HTERT RPE-1 (cell line): ENCODE measurements around the gene ERVH48-1.
"Not testable (repeated sequence)": the region's sequence is repeated elsewhere in the genome, so short reads cannot be mapped to it uniquely, and the experiment has no call there.

ENCODE experiments used
- in situ Hi-C: fragments of 300-500 bp; cut with MboI; formaldehyde crosslinking; loops from 4 replicates; pipeline ENCODE4 v1.14.3; 2020; ENCODE audit warnings: low sequenced_read_pairs

ERVH48-1 gene

GRCh38 chr21:42908484-42908883, 16.9 kb downstream of the ERVH48-1 start:
- in situ Hi-C loops, result not testable (repeated sequence)

DNA sequence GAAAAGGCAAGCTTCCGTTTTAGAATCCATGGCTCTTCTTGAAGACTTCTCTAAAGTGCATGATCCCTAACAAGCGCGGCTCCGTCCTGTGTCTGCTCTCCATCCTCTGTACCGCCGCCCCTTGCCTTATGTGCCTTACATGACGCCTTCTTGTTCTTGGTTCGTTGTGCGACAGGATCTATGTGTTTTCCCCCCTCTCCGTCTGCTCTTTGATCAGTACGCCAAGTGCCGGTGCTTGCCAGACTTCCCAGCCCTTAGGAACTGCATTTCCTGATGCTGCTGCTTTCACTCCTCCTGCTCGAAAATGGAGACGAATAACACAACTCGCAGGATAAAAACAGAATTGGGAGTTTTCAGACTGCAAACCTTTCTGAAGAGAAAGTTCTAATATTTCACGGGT, 19.2 kb downstream of the ERVH48-1 start:
- in situ Hi-C loops, result no loop called here

DNA sequence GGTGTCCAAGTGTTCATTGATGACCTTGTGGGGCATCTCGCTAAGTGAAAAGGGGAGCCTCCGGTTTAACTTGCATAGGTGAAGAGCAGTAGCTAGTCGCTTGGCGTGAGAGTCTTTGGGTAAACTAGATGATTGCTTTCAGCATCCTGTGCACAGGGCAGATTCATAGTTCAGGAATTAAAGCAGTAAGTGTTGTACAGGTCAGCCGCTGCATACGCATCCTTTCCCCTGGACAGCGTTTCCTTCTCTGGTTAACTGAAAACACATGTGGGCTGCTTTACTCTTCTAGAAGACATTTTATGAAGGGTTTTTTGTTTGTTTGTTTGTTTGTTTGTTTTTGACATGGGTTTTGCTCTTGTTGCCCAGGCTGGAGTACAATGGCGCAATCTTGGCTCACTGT, 20.2 kb downstream of the ERVH48-1 start:
- in situ Hi-C loops, result no loop called here

DNA sequence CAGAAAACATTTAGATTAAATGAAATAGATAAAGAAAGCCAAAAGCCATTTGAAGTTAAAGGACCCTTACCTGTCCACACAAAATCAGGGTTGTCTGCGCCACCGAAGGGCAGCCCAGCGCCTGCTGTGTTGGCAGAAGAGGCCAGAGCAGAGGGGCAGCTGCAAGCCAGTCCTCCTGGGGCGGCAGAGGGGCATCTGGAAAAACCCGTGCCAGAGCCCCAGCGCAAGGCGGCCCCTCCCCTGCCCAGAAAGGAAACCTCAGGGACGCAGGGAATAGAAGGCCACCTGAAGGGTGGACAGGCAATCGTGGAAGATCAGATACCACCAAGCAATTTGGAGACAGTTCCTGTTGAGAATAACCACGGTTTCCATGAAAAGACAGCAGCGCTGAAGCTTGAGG, 21.6 kb downstream of the ERVH48-1 start:
- in situ Hi-C loops, result no loop called here

- in situ Hi-C loops, result no loop called here
These were observed 25.0 kb downstream of the ERVH48-1 start for GRCh38 chr21:42900446-42900845.

- in situ Hi-C loops, result no loop called here
These were observed 32.3 kb downstream of the ERVH48-1 start, which contains the start of gene NDUFV3 for GRCh38 chr21:42892931-42893755. NDUFV3 (plus strand) TSS chr21:42893309; CDS start chr21:42893334, 25 bp downstream.

DNA sequence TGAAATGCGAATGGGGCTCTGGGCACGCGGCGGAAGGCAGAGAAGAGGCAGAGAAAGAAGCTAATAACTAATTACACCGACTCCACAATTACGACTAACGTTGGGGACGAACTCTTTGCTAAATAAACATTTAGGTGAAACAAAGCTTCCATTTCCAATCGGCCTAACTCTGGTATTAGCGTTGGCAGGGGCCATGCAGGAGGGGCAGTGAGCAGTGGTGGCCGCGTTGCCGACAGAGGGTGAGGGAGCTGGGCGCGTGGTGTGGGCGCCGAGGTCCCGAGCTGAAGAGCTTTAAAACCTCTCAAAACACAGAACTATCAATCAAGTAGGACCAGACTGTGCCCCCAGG, 32.9 kb downstream of the ERVH48-1 start:
- in situ Hi-C loops, result no loop called here

DNA sequence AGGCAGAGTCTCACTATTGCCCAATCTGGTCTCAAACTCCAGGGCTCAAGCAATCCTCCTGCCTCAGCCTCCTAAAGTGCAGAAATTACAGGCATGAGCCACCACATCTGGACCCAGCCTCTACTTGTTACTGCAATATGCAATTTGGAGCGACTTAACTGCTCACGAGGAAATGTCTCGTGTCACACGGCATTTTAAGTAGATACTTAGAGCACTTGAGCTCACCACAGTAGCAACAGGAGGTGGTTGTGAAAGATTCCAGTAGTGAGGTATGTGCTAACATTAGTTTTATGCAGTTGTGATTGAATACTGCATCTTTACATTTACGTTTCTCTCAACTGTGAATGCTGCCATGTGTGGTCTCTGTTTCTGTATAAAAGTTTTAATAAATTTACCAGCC, 38.1 kb downstream of the ERVH48-1 start:
- in situ Hi-C loops, result no loop called here

DNA sequence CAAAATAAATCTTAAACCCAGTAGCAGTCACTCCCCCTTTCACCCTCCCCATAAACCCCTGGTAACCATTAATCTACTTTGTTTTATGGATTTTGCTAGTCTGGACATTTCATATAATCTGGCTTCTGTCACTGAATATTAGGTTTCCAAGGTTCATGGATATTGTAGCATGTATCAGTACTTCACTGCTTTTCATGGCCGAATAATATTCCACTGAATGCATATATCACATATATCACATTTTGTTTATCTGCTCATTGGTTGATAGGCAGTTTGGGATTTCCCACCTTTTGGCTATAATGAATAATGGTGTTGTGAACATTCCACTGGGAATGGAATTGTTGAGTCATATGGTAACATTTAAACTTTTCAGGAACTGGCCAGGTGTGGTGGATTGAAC, 41.5 kb downstream of the ERVH48-1 start:
- in situ Hi-C loops, result no loop called here

GRCh38 chr21:42880352-42880751, 45.1 kb downstream of the ERVH48-1 start:
- in situ Hi-C loops, result no loop called here

GRCh38 chr21:42878993-42879787, 46.2 kb downstream of the ERVH48-1 start, which contains the start of gene WDR4:
WDR4 (minus strand) TSS chr21:42879539; CDS start chr21:42879495, 44 bp downstream.
- in situ Hi-C loops, result no loop called here

GRCh38 chr21:42878678-42878992, 46.8 kb downstream of the ERVH48-1 start:
- in situ Hi-C loops, result no loop called here

DNA sequence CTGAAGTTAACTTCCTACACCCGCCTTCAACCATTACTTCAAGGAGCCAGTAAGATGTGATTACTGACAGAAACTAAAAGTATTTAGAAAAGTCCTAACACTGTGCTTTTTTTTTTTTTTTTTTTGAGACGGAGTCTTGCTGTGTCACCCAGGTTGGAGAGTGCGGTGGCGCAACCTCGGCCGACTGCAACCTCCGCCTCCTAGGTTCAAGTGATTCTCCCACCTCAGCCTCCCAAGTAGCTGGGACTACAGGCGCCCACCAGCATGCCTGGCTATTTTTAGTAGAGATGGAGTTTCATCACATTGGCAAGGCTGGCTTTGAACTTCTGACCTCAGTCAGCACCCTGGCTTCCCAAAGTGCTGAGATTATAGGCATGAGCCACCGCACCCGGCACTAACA, 49.6 kb downstream of the ERVH48-1 start:
- in situ Hi-C loops, result not testable (repeated sequence)

- in situ Hi-C loops, result no loop called here
These were observed 52.3 kb downstream of the ERVH48-1 start for GRCh38 chr21:42873096-42873495.

DNA sequence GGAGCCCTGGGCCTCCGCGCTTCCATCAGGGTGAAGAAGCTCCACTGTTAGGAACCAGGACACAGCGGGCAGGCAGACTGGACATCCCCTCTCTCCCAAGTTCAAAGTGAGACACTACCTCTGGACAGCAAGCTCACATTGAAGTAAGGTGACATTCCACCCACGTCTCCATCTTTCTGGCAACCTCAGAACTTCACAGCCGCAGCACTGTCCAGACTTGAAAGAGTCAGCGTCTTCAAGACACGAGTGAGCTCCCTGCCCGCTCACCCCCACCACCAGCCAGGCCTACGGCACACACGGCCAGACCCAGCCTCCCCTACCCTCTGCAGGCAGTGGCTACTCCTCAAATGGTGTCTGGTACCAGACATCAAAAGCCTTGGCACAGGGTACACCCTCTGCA, 57.2 kb downstream of the ERVH48-1 start:
- in situ Hi-C loops, result no loop called here
